Activated naive CD8-positive, alpha-beta T cell treated with anti-CD3 and anti-CD28 coated beads, Interleukin-2, amount 50 U/mL, for 24 hours (primary cell): ENCODE measurements around the gene MAP3K15.

Source experiments
- ATAC-seq: fragments of 150-1000 bp; cut with Tn5 transposase; one replicate; pipeline ENCODE4 v1.10.0; 2021
- DNase-seq: peaks from one replicate; pipeline ENCODE4 v3.0.0; 2021
- H3K27ac Mint-ChIP-seq: one replicate; pipeline ENCODE4 v1.8.0; 2021; ENCODE audit warnings: mild to moderate bottlenecking, mixed read lengths
- H3K27me3 Mint-ChIP-seq: one replicate; pipeline ENCODE4 v1.8.0; 2021; ENCODE audit warnings: mixed read lengths
- H3K36me3 Mint-ChIP-seq: one replicate; pipeline ENCODE4 v1.8.0; 2021; ENCODE audit warnings: low read depth, mixed read lengths
- H3K4me1 Mint-ChIP-seq: one replicate; pipeline ENCODE4 v1.8.0; 2021; ENCODE audit warnings: mixed read lengths
- H3K4me3 Mint-ChIP-seq: one replicate; pipeline ENCODE4 v1.8.0; 2021; ENCODE audit warnings: mild to moderate bottlenecking, moderate library complexity, mixed read lengths
- H3K9me3 Mint-ChIP-seq: one replicate; pipeline ENCODE4 v1.8.0; 2021; ENCODE audit warnings: mixed read lengths

The MAP3K15 gene

DNA sequence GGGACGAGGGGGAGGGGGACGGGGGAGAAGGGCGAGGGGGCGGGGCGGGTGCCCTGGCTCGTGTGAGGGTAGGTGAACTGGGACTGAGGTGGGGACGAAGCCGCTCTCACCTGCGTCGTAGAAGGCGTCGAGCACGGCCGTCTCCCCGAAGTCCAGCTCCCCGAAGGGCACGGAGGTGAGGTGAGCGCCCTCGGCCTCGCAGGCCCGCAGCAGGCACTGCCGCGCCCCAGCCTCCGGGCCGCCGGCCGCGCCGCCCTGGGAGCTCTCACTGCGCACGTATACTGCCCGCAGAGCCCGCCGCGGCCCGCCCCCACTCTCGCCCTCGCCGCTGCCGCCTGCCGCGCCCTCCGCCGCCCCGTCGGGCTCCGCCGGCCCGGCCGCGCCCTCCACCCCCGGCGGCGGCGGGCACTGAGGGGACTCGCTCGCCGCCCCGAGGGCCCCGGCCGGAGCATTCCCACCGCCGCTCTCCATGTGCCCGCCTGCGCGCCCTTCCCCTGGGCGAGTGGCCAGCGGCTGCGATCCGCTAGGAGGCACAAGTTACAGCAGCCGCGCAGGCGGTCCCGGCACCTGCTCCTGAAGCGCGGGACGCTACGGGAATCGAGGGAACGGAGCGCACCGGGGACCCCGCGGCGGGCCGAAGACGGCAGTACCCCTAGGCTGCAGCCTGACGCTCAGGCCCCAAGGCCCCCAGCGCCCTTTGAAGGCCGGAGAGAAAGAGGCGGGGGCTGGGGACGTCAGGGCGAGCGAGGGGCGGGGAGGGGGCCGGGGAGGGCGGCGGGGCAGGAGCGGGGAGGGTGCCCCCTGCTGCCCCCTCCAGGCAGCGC is at the start of gene MAP3K15:
MAP3K15 (minus strand) TSS at position 718 of the 824 bp plus-strand sequence; CDS start at position 471, 247 bp downstream.
- Mint-ChIP-seq H3K27me3 (peaks cover 27% of the 10 kb centered on the region), H3K4me1 (peaks cover 2% of the 10 kb centered on the region), H3K4me3 (peak within 1 kb of the TSS; percentile 51), H3K27ac (no peak within 1 kb of the TSS), H3K9me3 (no peaks in the 10 kb centered on the region), H3K36me3 (no peaks in the 10 kb centered on the region)
- DNase-seq (peak; percentile 19), ATAC-seq (peak; percentile 61)

DNA sequence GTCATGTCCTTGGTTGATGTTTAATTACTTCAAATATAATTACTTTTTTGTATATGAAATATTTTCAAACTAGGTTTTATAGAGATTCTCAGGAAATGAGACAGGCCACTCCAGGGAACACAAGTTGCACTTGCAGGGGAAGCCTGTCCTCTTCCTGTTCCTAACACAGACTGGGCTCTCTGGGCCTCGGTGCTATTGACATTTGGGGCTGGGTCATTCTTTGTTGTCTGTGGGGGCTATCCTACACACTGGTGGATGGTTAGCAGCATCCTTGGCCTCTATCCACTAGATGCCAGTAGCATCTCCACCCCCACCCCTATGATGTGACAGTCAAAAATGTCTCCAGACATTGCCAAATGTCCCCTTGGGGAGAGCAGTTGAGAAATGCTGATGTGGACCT is 49.3 kb upstream of the MAP3K15 start:
- H3K36me3 Mint-ChIP-seq, result peaks cover 20% of the 10 kb centered on the region
- DNase-seq (no peak), ATAC-seq (no peak)
- H3K27me3 Mint-ChIP-seq, result no peaks in the 10 kb centered on the region
- no peaks in the 10 kb centered on the region for H3K9me3 Mint-ChIP-seq
- H3K4me3 Mint-ChIP-seq, result no peak overlapping the region
- H3K4me1 Mint-ChIP-seq, result peaks cover 60% of the 10 kb centered on the region
- peak overlapping the region; percentile 76 for H3K27ac Mint-ChIP-seq

DNA sequence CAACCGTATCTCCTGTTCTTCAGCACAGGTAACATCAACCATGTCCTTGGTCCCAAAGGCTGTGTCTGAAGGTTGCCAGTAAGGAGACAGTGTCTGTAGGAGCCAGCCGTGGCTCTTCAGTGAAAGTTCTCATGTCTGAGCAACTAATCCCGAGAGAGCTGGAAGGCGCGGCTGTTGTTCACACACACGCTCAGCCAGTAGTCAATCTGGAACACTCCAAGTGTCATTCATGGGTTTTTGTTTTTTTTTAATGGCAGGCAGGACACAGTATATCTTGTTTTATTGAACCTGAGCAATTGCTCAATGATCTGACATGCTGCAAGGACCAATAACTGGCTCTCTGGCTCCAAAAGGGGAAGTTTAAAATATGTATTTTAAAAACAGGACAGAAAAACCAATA is 48.4 kb upstream of the MAP3K15 start:
- ATAC-seq (no peak), DNase-seq (no peak)
- Mint-ChIP-seq H3K9me3 (no peaks in the 10 kb centered on the region), H3K27me3 (no peaks in the 10 kb centered on the region), H3K4me1 (peaks cover 57% of the 10 kb centered on the region), H3K27ac (peak overlapping the region; percentile 39), H3K4me3 (no peak overlapping the region), H3K36me3 (peaks cover 19% of the 10 kb centered on the region)

- Mint-ChIP-seq H3K36me3 (peaks cover 19% of the 10 kb centered on the region), H3K27me3 (no peaks in the 10 kb centered on the region), H3K4me1 (peaks cover 54% of the 10 kb centered on the region), H3K4me3 (no peak overlapping the region), H3K27ac (peak overlapping the region; percentile 39), H3K9me3 (no peaks in the 10 kb centered on the region)
- no peak for ATAC-seq
- DNase-seq, result no peak
Measured at GRCh38 chrX:19563327-19563726, 48.0 kb upstream of the MAP3K15 start.

DNA sequence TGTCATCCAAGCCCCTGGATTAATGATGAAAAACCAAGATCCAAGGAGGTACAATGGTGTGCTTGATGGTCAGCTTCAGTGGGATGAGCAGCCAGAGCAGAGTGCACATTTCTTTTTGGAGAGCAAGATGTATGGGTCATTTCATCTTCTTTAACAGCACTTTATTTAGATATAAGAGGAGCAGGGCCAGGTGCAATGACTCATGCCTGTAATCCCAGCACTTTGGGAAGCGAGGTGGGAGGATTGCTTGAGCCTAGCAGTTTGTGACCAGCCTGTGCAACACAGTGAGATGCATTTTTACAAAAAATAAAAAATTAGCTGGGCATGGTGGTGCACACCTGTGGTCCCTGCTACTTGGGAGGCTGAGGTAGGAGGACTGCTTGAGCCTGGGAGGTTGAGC is 45.3 kb upstream of the MAP3K15 start:
- ATAC-seq (no peak), DNase-seq (no peak)
- Mint-ChIP-seq H3K27me3 (no peaks in the 10 kb centered on the region), H3K27ac (no peak overlapping the region), H3K36me3 (peaks cover 14% of the 10 kb centered on the region), H3K4me3 (no peak overlapping the region), H3K4me1 (peaks cover 53% of the 10 kb centered on the region), H3K9me3 (no peaks in the 10 kb centered on the region)

DNA sequence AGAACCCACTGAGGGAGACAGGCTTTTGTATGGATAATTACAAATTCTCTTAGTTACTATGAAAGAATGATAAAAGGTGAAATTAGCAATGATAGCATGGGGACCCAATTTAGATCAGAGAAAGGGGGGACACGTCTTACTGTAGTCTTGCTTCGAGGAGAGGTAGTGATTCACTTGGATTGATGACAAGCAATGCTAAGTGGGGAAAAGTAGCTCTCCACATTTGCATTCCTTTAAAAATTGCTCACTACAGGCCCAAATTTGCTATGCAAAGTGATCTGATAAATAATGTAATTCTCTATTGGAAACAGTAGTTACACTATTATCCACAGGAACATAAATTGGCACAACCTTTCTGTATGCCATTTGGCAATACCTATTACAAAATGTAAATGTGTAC is 42.5 kb upstream of the MAP3K15 start:
- Mint-ChIP-seq H3K36me3 (peaks cover 7% of the 10 kb centered on the region), H3K4me1 (peaks cover 46% of the 10 kb centered on the region), H3K27ac (no peak overlapping the region), H3K9me3 (no peaks in the 10 kb centered on the region), H3K27me3 (no peaks in the 10 kb centered on the region), H3K4me3 (no peak overlapping the region)
- ATAC-seq (no peak), DNase-seq (no peak)

GRCh38 chrX:19556202-19556601 is 40.9 kb upstream of the MAP3K15 start:
- peaks cover 7% of the 10 kb centered on the region for H3K36me3 Mint-ChIP-seq
- H3K27ac Mint-ChIP-seq, result peak overlapping the region; percentile 93
- no peak overlapping the region for H3K4me3 Mint-ChIP-seq
- no peaks in the 10 kb centered on the region for H3K9me3 Mint-ChIP-seq
- no peaks in the 10 kb centered on the region for H3K27me3 Mint-ChIP-seq
- peaks cover 36% of the 10 kb centered on the region for H3K4me1 Mint-ChIP-seq
- no peak for ATAC-seq
- no peak for DNase-seq

GRCh38 chrX:19555683-19556082 is 40.4 kb upstream of the MAP3K15 start:
- Mint-ChIP-seq H3K4me3 (peak overlapping the region; percentile 49), H3K9me3 (no peaks in the 10 kb centered on the region), H3K27ac (peak overlapping the region; percentile 93), H3K4me1 (peaks cover 41% of the 10 kb centered on the region), H3K27me3 (no peaks in the 10 kb centered on the region), H3K36me3 (peaks cover 7% of the 10 kb centered on the region)
- ATAC-seq (no peak), DNase-seq (no peak)

DNA sequence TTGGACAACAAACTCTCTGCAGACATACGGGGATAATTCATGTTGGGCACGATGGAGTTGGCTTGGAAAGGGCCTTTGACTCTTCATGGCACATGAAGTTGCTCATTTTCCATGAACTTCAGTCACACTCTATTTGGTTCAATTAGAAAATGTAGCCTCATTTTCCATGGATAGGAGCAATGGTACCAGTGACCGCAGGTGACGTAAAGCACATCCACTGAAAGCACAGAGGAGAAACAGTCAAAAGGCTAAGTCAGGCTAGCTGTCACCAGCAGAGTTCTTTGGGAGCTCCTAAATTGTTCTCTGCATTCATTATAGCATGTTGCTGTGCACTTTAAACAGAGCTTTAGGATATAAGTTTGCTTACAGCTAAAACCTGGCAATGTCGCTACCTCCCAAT is 39.9 kb upstream of the MAP3K15 start:
- H3K4me1 Mint-ChIP-seq, result peaks cover 46% of the 10 kb centered on the region
- DNase-seq (no peak), ATAC-seq (no peak)
- H3K36me3 Mint-ChIP-seq, result peaks cover 7% of the 10 kb centered on the region
- no peaks in the 10 kb centered on the region for H3K27me3 Mint-ChIP-seq
- peak overlapping the region; percentile 49 for H3K4me3 Mint-ChIP-seq
- peak overlapping the region; percentile 93 for H3K27ac Mint-ChIP-seq
- no peaks in the 10 kb centered on the region for H3K9me3 Mint-ChIP-seq

GRCh38 chrX:19554786-19555185 is 39.5 kb upstream of the MAP3K15 start:
- peaks cover 50% of the 10 kb centered on the region for H3K4me1 Mint-ChIP-seq
- DNase-seq, result peak; percentile 31

DNA sequence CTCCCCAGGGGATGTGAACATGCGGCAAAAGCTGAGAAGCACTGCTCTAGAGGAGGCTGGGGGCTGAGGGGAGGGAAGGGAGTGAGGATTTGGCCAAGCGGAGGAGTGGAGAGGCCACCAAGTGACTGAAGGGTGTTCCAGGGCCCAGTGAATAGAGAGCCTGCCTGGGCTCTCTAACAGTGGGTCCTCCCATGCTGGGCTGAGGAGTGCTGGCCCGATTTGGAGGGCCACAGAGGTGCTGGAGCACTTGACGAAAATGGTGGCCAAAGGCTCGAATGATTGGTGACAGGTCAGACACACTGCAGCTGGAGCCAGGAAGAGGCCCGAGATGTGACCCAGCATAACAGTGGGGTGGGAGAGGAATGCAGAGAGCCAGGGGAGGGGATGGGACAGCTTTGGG is 37.5 kb upstream of the MAP3K15 start:
- ATAC-seq, result no peak
- Mint-ChIP-seq H3K4me3 (no peak overlapping the region), H3K27me3 (no peaks in the 10 kb centered on the region), H3K36me3 (peaks cover 23% of the 10 kb centered on the region), H3K4me1 (peaks cover 68% of the 10 kb centered on the region), H3K9me3 (no peaks in the 10 kb centered on the region), H3K27ac (peak overlapping the region; percentile 70)
- no peak for DNase-seq

More at GRCh38 chrX:19554786-19555185, 39.5 kb upstream of the MAP3K15 start:
- H3K4me3 Mint-ChIP-seq, result no peak overlapping the region
- ATAC-seq, result peak; percentile 87
- no peaks in the 10 kb centered on the region for H3K9me3 Mint-ChIP-seq
- no peaks in the 10 kb centered on the region for H3K27me3 Mint-ChIP-seq
- H3K36me3 Mint-ChIP-seq, result peaks cover 7% of the 10 kb centered on the region
- H3K27ac Mint-ChIP-seq, result peak overlapping the region; percentile 93

DNA sequence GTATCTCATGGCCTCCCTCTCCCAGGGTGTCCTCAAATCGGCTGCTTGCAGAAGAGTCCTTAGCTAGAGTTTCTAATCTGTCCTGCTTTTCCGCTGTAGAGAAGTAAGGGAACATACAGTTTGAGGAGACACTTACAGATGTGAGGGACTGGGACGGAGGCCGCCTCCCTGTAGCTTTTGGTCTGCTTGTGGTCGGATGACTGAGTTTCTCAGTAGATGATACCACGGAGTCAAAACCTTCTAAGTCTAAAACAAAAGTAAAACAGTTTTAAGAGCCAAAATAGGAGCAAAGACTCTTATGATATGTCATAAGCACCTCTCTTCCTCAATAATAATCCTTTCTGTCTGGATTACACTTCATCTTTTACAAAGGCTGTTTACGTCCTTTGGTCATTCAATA is 34.5 kb upstream of the MAP3K15 start:
- H3K4me3 Mint-ChIP-seq, result peak overlapping the region; percentile 43
- H3K27ac Mint-ChIP-seq, result peak overlapping the region; percentile 86

DNA sequence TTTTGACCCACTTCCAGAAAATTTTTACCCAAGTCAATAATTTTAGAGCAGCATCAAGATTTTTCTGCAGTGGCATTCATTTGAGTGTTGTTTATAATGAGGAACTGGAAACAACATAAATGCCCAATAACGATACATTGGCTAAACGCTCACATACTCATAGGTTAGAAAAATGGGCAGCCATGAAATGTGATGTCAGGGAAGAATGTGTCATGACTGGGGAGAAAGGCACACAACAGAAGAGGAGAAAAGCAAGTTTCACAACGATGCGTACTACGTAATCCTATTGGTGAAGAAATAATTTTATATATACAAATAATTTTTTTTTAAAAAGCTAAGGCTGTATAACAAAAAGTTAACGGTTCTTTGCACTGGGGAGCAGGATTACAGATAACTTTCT is 33.6 kb upstream of the MAP3K15 start:
- H3K36me3 Mint-ChIP-seq, result peaks cover 27% of the 10 kb centered on the region
- H3K27ac Mint-ChIP-seq, result peak overlapping the region; percentile 95
- DNase-seq (no peak), ATAC-seq (no peak)
- H3K27me3 Mint-ChIP-seq, result no peaks in the 10 kb centered on the region
- peak overlapping the region; percentile 18 for H3K4me3 Mint-ChIP-seq
- H3K9me3 Mint-ChIP-seq, result no peaks in the 10 kb centered on the region
- peaks cover 42% of the 10 kb centered on the region for H3K4me1 Mint-ChIP-seq

More for the DNA sequence above, 34.5 kb upstream of the MAP3K15 start:
- Mint-ChIP-seq H3K27me3 (no peaks in the 10 kb centered on the region), H3K36me3 (peaks cover 24% of the 10 kb centered on the region), H3K9me3 (no peaks in the 10 kb centered on the region), H3K4me1 (peaks cover 46% of the 10 kb centered on the region)
- DNase-seq (no peak), ATAC-seq (peak; percentile 58)

GRCh38 chrX:19548279-19548678 is 33.0 kb upstream of the MAP3K15 start:
- peak overlapping the region; percentile 18 for H3K4me3 Mint-ChIP-seq

DNA sequence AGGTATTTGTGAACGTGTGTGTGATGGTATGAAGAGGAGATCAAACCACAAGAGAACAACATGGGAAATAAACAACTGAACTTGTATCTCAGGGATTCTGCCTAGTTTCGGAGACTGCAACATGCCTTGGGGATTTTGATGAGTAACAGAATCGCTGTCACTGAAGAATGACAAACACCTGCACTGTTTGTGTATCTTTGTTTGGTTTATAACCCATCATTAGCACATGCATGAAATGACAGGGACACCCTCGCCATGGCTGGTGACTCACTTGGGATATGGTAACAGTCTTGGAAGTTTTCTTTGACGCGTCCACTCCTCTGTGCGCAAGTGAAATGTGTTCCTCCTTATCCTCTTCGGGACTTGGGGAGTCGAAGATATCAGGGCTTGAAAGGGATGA is 30.3 kb upstream of the MAP3K15 start:
- Mint-ChIP-seq H3K9me3 (no peaks in the 10 kb centered on the region), H3K36me3 (peaks cover 35% of the 10 kb centered on the region), H3K4me1 (peaks cover 33% of the 10 kb centered on the region), H3K27me3 (no peaks in the 10 kb centered on the region), H3K4me3 (no peak overlapping the region), H3K27ac (no peak overlapping the region)
- DNase-seq, result no peak
- ATAC-seq, result no peak

More at GRCh38 chrX:19548279-19548678, 33.0 kb upstream of the MAP3K15 start:
- H3K9me3 Mint-ChIP-seq, result no peaks in the 10 kb centered on the region
- DNase-seq (no peak), ATAC-seq (no peak)
- H3K27ac Mint-ChIP-seq, result peak overlapping the region; percentile 95
- peaks cover 42% of the 10 kb centered on the region for H3K4me1 Mint-ChIP-seq
- H3K27me3 Mint-ChIP-seq, result no peaks in the 10 kb centered on the region
- H3K36me3 Mint-ChIP-seq, result peaks cover 27% of the 10 kb centered on the region
